Keratinocyte (primary cell): Measurements from ENCODE around the gene ITGB6.
"Not testable (repeated sequence)": the region's sequence is repeated elsewhere in the genome, so short reads cannot be mapped to it uniquely, and the experiment has no call there.

Experiments
- CTCF ChIP-seq, 3 experiments: IDR thresholded peaks in 1 of 3; conservative IDR thresholded peaks in 1 of 3; optimal IDR thresholded peaks in 1 of 3; 2 replicates in 2 of 3; 3 replicates in 1 of 3; pipeline versions ENCODE3 to v1.5.1; 2011; ENCODE audit warnings: low read length in 3 of 3, mild to moderate bottlenecking in 3 of 3, moderate library complexity in 2 of 3, control low read depth in 1 of 3, inconsistent platforms in 1 of 3; ENCODE audit not compliant: insufficient read depth in 2 of 3; ENCODE audit errors: extremely low read depth in 1 of 3
- EZH2 ChIP-seq: IDR thresholded peaks from one replicate; pipeline ENCODE4 v1.6.1; 2012; ENCODE audit warnings: inconsistent platforms, mild to moderate bottlenecking, low read length, moderate library complexity

GRCh38 chr2:160148419-160148818 is 51.7 kb downstream of the ITGB6 start:
- TF ChIP-seq CTCF (optimal IDR thresholded peaks at IDR 0.05 in 1 of 3, IDR thresholded peaks at IDR 0.05 in 1 of 3, conservative IDR thresholded peaks at IDR 0.05 in 1 of 3; ENCODE audit: extremely low read depth in 1 of 3, insufficient read depth in 2 of 3, low read length in 3 of 3); EZH2: not testable (repeated sequence)
